Brain pericyte (primary cell): Measurements from ENCODE around the gene CNGA4.
"Not testable (repeated sequence)": the region's sequence is repeated elsewhere in the genome, so short reads cannot be mapped to it uniquely, and the experiment has no call there.

ENCODE experiments used
- DNase-seq: peaks from one replicate; pipeline ENCODE4 v3.0.0-alpha.2; 2012; ENCODE audit warnings: low read depth, low spot score

The CNGA4 gene

GRCh38 chr11:6268820-6269219 lies 29.9 kb downstream of the CNGA4 start:
- no peak for DNase-seq

DNA sequence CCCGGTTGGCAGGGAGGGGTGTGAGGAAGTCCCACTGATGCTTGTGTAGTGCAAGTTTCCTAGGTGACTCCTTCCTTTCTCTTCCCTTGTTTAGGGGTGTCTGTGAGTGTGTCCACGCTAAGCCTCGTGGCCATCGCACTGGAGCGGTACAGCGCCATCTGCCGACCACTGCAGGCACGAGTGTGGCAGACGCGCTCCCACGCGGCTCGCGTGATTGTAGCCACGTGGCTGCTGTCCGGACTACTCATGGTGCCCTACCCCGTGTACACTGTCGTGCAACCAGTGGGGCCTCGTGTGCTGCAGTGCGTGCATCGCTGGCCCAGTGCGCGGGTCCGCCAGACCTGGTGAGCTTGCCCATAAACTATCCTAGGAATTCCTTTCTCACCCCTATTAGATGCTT lies 31.1 kb downstream of the CNGA4 start:
- no peak for DNase-seq

DNA sequence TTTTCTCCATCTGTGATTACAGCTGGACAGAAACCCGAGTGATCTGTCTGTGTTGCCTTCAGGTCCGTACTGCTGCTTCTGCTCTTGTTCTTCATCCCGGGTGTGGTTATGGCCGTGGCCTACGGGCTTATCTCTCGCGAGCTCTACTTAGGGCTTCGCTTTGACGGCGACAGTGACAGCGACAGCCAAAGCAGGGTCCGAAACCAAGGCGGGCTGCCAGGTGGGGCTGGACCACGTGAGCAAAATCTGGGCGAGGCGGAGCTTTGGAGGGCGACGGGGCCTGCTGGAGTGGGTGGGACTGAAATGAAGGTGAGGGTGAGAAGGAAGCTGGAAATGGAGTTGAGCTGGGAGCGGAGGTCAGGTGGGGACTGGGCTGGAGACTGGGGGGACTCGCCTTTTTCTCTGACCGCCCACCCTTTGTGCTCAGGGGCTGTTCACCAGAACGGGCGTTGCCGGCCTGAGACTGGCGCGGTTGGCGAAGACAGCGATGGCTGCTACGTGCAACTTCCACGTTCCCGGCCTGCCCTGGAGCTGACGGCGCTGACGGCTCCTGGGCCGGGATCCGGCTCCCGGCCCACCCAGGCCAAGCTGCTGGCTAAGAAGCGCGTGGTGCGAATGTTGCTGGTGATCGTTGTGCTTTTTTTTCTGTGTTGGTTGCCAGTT lies 31.8 kb downstream of the CNGA4 start:
- no peak for DNase-seq

- no peak for DNase-seq
Observed at GRCh38 chr11:6271598-6271997, 32.7 kb downstream of the CNGA4 start.

GRCh38 chr11:6273188-6273587 lies 34.3 kb downstream of the CNGA4 start:
- no peak for DNase-seq

DNA sequence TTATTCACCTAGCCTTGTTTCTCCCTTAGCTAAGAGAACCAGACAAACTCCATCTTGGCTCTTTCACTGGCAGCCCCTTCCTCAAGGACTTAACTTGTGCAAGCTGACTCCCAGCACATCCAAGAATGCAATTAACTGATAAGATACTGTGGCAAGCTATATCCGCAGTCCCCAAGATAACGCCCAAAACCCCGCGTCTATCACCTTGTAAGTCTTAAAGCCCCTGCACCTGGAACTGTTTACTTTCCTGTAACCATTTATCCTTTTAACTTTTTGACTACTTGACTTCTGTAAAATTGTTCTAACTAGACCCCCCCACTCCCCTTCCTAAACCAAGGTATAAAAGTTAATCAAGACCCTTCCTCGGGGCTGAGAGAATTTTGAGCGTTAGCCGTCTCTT lies 41.9 kb downstream of the CNGA4 start:
- DNase-seq: not testable (repeated sequence)

DNA sequence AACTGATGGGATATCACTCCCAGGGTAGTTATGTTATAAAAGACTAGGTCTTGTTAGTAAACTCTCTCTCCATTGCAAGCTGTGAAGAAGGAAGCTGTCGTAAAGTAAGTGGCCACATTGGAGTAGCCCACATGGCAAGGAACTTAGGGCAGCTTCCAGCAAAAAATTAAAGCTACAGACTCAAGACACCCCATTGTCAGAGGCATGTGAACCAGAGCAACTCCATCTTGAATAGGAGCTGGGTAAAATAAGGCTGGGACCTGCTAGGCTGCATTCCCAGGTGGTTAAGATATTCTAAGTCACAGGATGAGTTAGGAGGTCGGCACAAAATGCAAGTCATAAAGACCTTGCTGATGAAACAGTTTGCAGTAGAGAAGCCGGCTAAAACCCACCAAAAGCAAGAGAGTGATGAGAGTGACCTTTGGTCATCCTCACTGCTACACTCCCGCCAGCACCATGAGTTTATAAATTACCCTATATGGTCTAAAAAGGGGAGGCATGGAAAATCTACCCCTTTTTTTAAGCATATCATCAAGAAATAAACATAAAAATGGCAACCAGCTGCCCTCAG lies 44.6 kb downstream of the CNGA4 start:
- no peak for DNase-seq

DNA sequence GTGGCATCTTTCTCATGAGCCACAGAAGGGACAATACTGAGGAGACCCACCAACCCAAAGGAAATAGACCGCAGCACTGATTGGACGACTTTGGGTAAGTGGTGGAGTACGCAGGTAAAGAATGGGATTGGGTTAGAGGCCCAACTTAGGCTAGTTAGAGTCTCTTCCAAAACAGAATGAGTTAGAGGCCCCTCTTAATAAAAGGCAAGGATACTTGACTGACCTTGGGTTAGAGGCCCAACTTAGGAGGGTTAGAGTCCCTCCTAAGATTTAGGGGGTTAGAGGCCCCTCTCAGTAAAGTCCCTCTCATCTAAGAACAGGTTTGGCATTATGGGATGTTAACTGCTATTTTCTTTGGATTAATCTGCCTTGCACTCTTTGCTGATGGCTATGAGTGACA lies 45.4 kb downstream of the CNGA4 start:
- DNase-seq: no peak

DNA sequence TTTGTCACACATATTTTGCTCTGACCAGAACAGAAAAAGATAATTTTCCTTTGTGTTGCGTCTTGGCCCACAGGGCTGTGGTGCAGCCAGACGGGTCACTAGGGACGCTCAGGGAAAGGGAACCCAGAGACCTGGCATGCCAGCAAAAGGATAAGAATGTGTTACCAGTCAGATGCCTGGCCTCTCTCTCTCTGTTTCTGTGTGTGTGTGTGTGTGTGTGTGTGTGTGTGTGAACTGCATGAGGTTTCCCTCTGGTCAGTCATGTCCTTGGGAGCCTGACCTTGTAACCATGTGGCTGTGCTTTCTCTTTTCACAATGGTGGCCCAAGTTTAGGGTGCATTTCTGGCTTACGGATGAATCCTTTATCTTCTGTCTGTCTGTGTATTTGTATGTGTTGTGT lies 46.1 kb downstream of the CNGA4 start:
- DNase-seq: no peak
